ENCODE results near the gene STRIT1. TPM values are rescaled to one million over a fixed set of nuclear protein-coding genes. Genes with fewer than 3 reads are reported as not detected.
"Not testable (repeated sequence)": the region's sequence is repeated elsewhere in the genome, so short reads cannot be mapped to it uniquely, and the experiment has no call there.

STRIT1 gene
- polyA plus RNA-seq, 4 donors = 0.93 to 3.7 (median 2.3) TPM

DNA sequence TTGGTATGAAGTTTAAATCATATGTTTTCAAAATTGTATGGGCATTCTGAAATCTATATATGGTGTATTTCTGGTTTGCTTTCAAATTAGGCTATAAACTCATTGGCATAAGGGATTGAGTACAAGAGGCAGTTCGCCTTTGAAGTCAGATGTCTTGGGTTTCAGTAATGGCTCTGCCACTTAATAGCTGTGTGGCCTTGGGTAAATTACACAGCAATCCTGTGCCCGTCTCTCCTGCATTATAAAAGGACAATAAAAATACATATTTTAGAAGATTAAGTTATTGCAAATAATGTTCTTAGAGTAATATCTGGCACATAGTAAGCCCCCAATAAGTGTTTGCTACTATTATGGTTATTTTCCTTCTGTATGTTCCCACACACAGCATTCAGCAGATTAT lies 20.4 kb upstream of the STRIT1 start:
- DNase-seq (ENCODE audit: low read depth in 4 of 4, low spot score in 2 of 4) = no peak

DNA sequence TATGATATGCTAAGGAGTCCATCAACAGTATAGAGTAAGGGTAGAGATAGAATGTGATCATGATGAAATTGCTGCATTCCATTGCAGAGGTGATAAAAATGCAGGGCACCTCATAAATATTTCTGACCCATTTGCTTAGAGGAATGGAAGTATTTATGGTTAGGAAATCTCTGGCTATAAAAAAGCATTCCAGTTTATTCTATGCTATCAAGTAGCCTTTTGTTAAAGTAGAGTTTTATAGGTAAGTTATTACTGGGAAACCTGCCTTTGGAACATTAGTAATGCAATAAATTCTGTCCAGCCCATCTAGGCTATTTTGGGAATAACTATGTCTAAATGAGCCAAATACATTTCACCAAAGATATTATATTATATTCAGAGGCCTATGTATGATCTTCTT lies 19.8 kb upstream of the STRIT1 start:
- DNase-seq (ENCODE audit: low read depth in 4 of 4, low spot score in 2 of 4) = no peak

DNA sequence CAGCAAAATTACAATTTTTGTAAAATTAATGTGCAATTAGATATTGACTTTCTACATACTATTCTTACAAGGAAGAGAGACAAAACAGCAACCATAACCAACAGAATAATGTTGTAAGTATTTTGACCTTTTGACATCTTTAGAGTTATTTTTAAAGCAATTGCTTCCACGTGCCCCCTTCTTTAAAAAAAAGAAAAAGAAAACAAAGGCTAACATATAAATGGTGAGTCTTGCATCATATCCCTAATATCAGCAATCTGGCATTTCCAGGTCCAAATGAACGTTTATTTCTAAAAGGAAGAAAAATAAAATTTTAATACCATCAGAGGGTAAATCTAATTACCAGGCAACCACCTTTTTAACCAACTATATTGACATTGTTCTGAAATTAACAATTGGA lies 19.3 kb upstream of the STRIT1 start:
- no peak for DNase-seq (ENCODE audit: low read depth in 4 of 4, low spot score in 2 of 4)

DNA sequence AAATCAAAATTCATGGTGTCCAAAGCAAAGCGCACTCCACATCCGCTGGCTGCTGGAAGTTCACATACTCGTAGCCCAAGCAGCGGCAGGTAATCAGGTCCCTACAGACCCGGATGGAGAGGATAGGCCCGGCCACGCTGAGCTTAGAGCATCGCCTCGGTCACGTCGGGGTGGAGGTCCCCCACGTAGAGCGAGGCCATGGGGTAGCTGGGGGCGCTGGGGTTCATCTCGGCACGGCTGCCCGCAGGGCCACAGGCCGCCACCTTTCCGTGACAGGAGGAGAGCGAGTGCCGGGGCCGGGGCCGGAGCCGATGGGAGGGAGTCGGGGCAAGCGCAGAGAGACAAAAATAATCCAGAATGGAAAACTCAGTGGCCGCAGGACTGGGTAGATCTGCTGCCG lies 16.1 kb upstream of the STRIT1 start:
- DNase-seq (ENCODE audit: low read depth in 4 of 4, low spot score in 2 of 4) = no peak

DNA sequence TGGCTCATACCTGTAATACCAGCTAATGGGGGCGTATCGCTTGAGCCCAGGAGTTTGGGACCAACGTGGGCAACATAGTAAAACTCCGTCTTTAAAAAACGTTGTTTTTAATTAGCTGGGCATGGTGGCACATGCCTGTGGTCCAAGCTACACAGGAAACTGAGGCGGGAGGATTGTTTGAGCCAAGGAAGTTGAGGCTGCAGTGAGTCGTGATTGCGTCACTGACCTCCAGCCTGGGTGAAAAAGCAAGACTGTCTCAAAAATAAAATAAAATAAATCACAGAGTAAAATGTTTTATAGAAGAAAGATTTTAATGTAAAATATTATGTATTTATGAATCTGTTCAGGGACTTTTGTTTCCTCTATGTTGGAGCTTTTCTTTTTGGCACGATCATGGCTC lies 15.3 kb upstream of the STRIT1 start:
- DNase-seq (ENCODE audit: low read depth in 4 of 4, low spot score in 2 of 4) = no peak

DNA sequence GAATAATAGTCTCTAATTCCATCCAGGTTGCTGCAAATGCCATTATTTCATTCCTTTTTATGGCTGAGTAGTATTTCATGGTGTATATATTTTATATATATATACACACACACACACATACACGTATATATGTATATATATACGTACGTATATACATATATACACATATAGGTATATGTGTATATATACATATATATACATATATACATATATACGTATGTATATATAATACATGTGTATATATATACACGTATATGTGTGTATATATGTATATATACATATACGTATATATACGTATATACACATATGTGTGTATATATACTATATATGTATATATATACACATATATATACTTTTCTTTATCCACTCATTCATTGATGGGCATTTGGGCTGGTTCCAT lies 13.7 kb upstream of the STRIT1 start:
- no peak for DNase-seq (ENCODE audit: low read depth in 4 of 4, low spot score in 2 of 4)

DNA sequence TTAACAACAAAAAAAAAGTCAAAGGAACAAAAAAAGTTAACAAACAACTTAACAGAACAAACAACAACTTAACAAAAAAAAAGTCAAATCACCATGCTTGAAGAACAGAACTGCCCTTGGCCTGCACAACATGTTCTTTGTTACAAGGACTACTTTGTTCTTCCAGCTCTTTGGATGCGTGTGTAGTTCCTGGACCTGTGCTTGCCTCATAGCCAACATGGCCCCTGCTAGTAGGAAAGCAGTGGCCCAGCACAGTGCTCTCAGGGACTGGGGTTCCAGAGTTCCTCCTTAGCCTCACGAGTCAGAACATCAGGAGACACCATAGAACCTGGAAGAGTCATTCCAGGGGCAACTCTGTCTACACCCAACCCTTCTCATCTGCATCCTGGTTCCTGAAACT lies 10.9 kb upstream of the STRIT1 start:
- DNase-seq (ENCODE audit: low read depth in 4 of 4, low spot score in 2 of 4) = no peak

DNA sequence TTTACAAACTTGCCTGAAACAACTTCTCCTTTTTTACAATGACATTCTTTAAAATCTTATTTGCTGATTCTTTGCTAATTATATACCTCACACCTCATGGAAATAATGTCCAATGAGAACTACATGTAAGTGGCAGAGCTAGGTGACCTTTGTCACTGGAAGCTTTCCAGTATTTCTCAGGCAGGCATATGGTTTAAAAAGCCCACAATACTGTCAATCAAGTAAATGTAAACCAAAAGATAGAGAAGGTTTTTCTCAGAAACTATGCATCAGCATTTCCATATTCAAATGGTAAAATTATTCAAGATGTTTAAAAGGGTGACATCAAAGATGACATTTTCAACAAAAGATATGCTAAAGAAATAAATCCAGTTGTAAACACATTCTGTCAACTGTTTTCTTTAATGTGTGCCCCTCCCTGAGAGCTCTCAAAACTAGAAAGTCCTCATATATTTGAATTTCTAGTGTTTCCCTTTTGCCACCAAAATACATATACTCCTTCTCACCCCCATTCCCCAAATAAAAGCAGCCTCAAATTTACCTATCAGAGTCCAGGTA lies 10.1 kb upstream of the STRIT1 start:
- no peak for DNase-seq (ENCODE audit: low read depth in 4 of 4, low spot score in 2 of 4)

DNA sequence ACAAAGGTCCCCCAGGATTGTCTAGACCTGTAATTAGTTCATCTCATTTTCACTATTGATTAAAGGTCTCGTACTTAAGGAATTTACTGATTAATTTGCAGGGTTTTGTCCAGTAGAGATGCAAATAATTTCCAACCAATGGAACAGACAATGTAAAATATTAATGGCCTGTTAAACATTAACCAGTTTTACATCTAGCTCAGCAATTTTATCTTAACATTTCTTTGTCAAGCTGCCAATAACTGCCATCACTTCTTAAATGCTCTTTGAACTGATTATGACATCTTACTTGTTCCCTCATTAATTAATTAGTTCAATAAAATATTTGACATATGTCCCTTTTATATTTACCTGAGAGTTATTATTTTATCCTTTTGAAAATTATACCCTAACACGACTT lies 9.4 kb upstream of the STRIT1 start:
- DNase-seq (ENCODE audit: low read depth in 4 of 4, low spot score in 2 of 4) = no peak

DNA sequence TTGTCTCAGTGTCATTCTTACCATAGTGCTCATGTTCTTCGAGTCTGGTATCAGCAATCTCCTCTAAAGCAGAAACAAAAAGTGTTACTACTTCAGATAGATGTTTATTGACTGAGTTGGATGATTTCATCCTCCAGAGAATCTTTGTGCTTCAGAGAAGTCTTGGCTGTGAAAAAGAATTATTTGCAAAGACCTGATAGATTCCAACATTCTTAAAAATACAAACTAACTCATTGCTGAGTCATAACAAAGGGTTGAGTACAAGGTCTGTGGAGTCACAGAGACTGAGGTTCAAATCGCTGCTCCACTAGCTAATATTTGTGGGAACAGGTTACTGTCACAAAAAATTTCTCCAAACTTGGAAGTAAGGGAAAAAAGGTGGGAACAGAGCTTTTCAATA lies 9.0 kb upstream of the STRIT1 start:
- DNase-seq (ENCODE audit: low read depth in 4 of 4, low spot score in 2 of 4) = no peak

DNA sequence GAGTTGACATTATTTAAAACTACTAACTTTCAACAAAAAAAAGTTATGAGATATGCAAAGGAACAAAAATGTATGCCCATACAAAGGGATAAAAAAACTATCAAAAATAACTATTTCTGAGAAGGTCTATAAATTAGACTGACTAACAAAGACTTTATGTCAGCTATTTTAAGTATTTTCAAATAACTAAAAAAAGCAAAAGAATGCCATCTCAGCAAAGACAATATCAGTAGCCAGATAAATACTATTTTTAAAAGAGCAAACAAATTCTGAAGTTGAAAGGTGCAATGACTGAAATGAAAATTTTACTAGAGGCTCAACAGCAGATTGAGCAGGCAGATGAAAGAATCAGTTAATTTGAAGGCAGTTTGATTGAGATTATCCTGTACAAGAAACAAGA lies 3.6 kb upstream of the STRIT1 start:
- no peak for DNase-seq (ENCODE audit: low read depth in 4 of 4, low spot score in 2 of 4)

DNA sequence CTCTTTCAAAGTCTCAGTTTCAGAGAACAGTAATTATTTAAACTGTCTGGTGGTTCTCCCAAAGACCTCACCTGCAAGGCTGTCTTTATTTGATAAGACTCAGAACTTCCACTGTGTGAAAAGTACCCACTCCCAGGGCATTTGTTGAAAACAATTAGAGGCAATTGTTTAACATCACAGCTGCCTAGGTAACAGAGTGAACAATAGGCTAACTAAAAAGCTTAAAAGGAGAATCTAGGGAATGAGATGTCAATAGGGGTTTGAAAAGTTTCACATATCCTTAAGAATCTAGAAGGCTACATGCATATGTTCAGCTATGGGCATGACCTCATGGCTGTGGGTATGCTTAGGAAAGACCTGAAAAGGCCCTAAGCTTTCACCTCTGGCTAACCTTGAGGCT lies 2.9 kb upstream of the STRIT1 start:
- DNase-seq (ENCODE audit: low read depth in 4 of 4, low spot score in 2 of 4) = no peak

DNA sequence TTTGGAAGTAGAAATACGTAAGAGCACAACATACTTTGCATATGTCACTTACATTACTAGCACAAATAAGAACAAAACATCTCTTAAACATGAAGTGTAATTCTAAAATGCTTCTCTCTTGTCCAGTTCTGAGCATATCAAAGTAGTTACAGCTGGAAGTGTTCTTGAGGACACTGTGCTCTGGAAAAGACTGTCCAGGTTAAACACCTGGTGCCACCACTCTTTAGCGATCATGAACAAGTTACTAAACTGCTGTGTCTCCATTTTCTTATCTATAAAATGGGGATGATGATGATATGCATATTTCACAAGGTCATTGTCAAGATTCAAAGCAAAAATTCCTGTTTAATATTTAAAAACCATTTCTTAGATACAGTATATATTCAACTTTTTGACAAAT lies 790 bp downstream of the STRIT1 start:
- DNase-seq (ENCODE audit: low read depth in 4 of 4, low spot score in 2 of 4) = no peak

DNA sequence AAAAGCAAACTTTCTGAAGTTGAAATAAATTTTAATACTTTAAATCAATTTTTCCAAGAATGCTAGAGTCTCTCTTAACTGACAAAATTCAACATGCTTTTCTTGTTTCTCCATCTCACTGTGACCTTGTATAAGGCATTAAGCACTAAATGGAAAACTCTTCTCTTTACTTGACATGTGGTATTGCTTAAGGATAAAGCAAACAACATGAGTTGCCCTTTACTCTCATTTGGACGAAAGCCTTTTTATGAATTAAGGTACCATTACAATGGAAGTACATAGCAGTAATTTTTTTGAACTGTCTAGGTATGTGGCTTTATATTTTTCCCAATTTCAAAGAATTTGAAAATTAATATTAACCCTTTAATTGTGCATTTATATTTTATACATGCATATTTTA lies 1.4 kb downstream of the STRIT1 start:
- no peak for DNase-seq (ENCODE audit: low read depth in 4 of 4, low spot score in 2 of 4)

DNA sequence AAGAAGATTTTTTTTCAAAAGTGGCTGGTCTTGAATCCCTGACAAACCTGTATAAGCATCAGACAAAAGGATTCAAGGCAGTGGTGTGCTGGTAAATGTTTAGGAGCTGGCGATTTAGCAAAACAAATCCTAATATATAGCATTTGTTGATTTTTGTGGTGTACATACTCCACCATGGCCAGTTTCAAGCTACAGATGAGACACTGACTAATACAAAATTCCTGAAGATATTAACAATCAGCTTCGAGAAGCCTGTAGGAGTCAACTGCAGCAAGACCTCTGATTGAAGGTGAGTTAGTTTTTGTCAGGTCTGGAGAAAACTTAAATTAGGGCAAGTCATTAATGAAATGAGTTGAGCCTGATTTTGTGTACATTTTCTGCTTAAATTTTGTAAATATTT lies 6.7 kb downstream of the STRIT1 start:
- no peak for DNase-seq (ENCODE audit: low read depth in 4 of 4, low spot score in 2 of 4)

DNA sequence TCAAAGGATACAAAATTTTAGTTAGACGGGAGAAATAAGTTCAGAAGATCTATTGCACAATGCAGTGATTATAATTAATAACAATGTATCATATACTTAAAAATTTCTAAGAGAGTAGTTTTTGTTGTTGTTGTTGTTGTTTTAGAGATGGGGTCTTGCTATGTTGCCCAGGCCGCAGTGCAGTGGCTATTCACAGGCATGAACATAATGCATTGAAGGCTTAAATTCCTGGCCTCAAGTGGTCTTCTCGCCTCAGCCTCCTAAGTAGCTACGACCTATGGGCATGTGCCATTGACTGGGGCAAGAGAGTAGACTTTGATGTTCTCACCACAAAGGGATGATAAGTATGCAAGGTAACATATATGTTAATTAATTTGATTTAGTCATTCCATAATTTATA lies 7.5 kb downstream of the STRIT1 start:
- no peak for DNase-seq (ENCODE audit: low read depth in 4 of 4, low spot score in 2 of 4)

DNA sequence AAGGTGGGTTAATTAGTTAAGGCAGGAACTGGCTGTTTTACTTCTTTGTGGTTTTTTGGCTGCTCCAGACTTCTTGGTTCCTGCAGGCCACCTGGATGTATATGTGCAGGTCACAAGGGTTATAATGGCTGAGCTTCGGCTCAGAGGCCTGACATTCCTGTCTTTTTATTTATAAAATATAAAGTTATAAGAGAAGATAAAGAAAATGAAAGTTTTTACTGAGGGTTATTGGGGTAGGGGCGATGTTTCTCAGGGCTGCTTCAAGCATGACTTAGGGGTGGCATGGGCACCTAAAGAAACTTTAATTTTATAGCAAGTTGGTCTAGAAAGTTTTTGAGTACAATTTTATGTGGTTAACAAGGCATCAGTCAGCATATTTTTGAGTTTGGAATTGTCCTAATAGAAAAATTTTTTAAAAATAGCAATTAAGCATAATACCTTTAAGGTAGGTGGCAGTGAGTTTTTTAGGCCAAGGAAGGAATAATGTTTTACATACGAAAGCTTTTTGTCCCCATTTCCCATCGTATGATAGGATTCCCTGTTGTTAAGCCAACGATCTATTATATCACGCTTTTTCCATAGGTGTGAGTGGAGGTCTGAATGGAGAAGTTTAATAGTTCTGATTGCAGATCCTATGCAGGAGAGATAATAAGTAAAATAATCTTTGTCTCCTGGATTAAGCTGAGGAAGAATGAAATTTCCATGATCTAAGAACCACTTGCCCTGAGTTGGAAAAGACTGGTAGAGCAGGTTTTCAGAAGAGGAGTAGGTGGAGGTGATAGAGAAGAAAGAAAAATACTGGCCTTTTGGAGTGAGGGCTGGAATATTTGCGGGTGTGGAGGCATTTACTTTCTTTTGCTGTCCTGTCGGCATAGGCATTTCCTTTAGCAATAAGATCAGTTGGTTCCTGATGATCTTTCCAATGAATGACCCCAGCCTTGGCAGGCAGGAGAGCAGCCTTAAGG lies 10.1 kb downstream of the STRIT1 start:
- no peak for DNase-seq (ENCODE audit: low read depth in 4 of 4, low spot score in 2 of 4)

DNA sequence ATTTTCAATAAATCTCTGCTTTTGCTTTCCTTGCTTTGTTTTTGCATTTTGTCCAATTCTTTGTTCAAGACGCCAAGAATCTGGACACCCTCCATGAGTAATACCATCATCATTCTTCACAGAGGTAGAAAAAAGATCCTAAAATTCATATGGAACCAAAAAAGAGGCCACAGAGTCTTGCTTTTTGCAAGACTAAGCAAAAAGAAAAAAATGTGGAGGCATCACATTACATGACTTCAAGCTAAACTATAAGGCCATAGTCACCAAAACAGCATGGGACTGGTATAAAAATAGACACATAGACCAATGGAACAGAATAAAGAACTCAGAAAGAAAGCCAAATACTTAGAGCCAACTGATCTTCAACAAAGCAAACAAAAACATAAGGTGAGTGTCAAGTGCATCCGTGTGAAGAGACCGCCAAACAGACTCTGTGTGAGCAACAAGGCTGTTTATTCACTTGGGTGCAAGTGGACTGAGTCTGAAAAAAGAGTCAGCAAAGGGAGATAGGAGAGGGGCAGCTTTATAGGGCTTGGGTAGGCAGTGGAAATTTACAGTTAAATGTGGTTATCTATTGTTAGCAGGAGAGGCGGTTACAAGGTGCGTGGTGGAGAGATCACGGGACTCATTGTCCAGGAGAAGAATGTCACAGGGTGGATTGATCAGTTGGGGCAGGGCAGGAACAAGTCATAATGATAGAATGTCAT lies 10.9 kb downstream of the STRIT1 start:
- no peak for DNase-seq (ENCODE audit: low read depth in 4 of 4, low spot score in 2 of 4)

DNA sequence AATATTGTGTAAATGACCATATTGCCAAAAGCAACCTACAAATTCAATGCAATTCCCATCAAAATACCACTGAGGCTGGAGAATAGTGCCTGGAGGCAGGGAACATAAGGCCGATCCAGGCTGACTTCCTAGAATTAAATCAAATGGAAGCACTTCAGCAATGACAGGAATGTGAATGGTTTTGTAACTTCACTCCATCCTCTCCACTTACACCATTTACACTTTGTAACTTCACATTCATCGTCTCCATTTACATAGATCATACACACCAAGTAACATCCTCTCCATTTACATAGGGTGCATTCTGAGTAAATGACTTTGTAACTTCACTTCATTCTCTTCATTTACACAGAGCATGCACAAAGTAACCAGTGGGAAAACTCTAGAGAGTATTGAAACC lies 11.6 kb downstream of the STRIT1 start:
- DNase-seq (ENCODE audit: low read depth in 4 of 4, low spot score in 2 of 4) = no peak

DNA sequence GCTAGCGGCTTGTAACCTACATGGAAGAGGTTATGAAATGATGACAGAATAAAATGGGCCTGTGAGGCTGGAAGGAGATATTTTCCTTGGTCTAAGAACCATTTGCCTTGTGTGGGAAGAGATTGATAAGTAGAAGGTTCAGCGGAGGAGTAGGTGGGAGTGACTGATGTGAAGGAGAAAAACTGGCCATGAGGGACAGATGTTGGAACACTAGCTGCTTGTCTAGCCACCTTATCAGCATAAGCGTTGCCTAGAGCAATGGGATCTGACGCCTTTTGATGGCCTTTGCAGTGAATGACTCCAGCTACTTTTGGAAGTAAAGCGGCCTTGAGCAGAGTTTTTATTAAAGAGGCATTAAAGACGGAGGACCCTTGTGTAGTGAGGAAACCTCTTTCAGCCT lies 17.4 kb downstream of the STRIT1 start:
- DNase-seq (ENCODE audit: low read depth in 4 of 4, low spot score in 2 of 4) = not testable (repeated sequence)

DNA sequence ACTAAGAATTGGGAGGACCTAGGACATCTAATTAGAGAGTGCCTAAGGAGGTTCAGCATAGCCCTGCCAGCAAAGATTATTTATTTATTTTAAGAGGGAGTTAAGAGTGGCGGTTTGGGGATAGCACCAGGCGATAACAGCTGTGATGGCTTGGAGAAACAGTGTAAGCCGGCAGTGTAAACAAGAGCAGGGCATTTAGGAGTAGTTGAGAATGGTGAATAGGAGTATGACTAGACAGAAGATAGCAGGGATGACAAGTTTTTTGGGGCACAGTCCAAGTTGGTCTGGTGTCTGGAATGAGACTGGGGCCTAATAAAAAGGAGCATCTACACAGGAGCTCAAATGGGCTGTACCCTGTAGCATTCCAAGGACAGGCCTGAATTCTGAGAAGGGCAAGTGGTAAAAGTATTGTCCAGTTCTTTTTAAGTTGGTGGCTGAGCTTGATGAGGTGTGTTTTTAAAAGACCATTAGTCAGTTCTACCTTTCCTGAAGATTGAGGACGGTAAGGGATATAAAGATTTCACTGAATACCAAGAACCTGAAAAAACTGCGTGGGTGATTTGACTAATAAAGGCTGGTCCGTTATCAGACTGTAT lies 18.2 kb downstream of the STRIT1 start:
- DNase-seq (ENCODE audit: low read depth in 4 of 4, low spot score in 2 of 4) = not testable (repeated sequence)

All from left renal cortex interstitium (tissue), 4 donors.